Transverse colon (tissue), 4 donors: ENCODE data around the gene KIAA1549.
A peak's percentile ranks its signal among the peaks of the same experiment; 100 is the strongest.

Source experiments
- EP300 ChIP-seq: sonication (generic); formaldehyde crosslinking; IDR thresholded peaks from one replicate; pipeline ENCODE4 v1.6.1; 2017; ENCODE audit warnings: antibody characterized with exemption, low read depth
- POLR2A ChIP-seq: fragments of 450-650 bp; IDR thresholded peaks from one replicate; pipeline ENCODE4 v1.6.1; 2016; ENCODE audit warnings: antibody characterized with exemption, mild to moderate bottlenecking, moderate library complexity
- POLR2AphosphoS5 ChIP-seq, 3 donors: sonication (generic); formaldehyde crosslinking; IDR thresholded peaks; one replicate each; pipeline ENCODE4 v1.6.1; 2016; ENCODE audit warnings: antibody characterized with exemption in 3 of 3
- TF ChIP-seq, protein P1 (sequence below), 5 experiments: fragments of 200-600 bp in 3 of 5; fragments of 450-650 bp in 2 of 5; sonication (generic) in 3 of 5; IDR thresholded peaks; 1 replicate in 2 of 5; 2 replicates in 3 of 5; pipeline ENCODE4 v1.5.1; 2016 to 2017; ENCODE audit warnings: antibody characterized with exemption in 5 of 5, inconsistent platforms in 3 of 5, mild to moderate bottlenecking in 2 of 5, moderate library complexity in 1 of 5

DNA sequence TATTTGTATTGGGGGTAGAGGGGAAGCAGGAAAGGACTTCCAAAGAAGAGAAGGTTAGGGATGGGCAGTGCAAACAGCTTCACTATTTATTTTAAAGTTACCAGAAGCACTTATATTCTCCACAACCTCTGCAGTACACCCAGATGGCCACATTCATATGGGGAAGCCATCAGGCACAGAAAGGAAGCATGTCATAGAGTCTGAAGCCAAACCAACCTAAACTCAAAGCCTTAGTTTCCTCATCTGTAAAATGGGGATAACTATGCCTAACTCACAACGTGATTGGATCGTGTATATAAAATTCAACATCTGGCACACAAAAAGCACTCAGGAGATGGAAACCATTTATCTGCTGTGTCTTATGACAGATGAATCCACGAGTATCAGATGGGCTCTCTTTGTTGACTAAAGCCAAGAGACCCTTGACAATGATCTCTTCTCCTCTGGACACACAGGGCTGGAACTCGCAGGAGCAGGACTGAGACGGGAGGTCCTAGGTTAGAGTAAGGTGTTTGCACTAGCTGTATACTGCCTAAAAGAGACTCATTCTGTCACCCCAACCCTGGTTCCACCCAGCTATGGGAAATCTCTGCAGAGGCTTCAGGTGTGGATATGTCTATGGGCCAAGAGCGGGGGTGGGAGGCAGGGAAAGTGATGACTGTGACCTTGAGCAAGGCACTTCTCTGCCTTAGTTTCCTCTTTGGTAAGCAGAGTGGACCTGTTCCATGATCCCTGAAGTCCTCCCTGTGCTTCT, 1.8 kb downstream of the KIAA1549 start:
- TF ChIP-seq, protein P1, sequence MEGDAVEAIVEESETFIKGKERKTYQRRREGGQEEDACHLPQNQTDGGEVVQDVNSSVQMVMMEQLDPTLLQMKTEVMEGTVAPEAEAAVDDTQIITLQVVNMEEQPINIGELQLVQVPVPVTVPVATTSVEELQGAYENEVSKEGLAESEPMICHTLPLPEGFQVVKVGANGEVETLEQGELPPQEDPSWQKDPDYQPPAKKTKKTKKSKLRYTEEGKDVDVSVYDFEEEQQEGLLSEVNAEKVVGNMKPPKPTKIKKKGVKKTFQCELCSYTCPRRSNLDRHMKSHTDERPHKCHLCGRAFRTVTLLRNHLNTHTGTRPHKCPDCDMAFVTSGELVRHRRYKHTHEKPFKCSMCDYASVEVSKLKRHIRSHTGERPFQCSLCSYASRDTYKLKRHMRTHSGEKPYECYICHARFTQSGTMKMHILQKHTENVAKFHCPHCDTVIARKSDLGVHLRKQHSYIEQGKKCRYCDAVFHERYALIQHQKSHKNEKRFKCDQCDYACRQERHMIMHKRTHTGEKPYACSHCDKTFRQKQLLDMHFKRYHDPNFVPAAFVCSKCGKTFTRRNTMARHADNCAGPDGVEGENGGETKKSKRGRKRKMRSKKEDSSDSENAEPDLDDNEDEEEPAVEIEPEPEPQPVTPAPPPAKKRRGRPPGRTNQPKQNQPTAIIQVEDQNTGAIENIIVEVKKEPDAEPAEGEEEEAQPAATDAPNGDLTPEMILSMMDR (IDR thresholded peaks at IDR 0.05), result peak in 3 of 5 experiments; percentile 13 to 19 (median 14)
- TF ChIP-seq POLR2A (no peak), POLR2AphosphoS5 (IDR thresholded peaks at IDR 0.05) (no peak), EP300 (no peak)
